Subcutaneous abdominal adipose tissue (tissue), 5 donors: ENCODE measurements around the gene BRDT.

Experiments
- H3K27ac ChIP-seq: one replicate; pipeline ENCODE4 v1.7.0; 2013; ENCODE audit warnings: low read depth, mild to moderate bottlenecking, inconsistent platforms, low read length, moderate library complexity
- H3K27me3 ChIP-seq, 5 donors: one replicate each; pipeline ENCODE4 v1.7.0; 2013; ENCODE audit warnings: low read length in 5 of 5, inconsistent platforms in 1 of 5; ENCODE audit not compliant: control insufficient read depth in 5 of 5, insufficient read depth in 4 of 5
- H3K36me3 ChIP-seq, 5 donors: one replicate each; pipeline ENCODE4 v1.7.0; 2013; ENCODE audit warnings: low read length in 5 of 5; ENCODE audit not compliant: control insufficient read depth in 5 of 5, insufficient read depth in 5 of 5
- H3K4me1 ChIP-seq, 5 donors: one replicate each; pipeline ENCODE4 v1.7.0; 2013; ENCODE audit warnings: low read length in 5 of 5, mild to moderate bottlenecking in 3 of 5, moderate library complexity in 1 of 5; ENCODE audit not compliant: control insufficient read depth in 5 of 5, insufficient read depth in 5 of 5
- H3K4me3 ChIP-seq, 5 donors: one replicate each; pipeline ENCODE4 v1.7.0; 2013; ENCODE audit warnings: low read length in 5 of 5, low read depth in 1 of 5
- H3K9ac ChIP-seq, 5 donors: one replicate each; pipeline ENCODE4 v1.7.0; 2013; ENCODE audit warnings: low read length in 5 of 5, mild to moderate bottlenecking in 4 of 5, moderate library complexity in 3 of 5
- H3K9me3 ChIP-seq, 5 donors: one replicate each; pipeline ENCODE4 v1.7.0; 2013; ENCODE audit warnings: low read length in 5 of 5; ENCODE audit not compliant: control insufficient read depth in 5 of 5
- donor health status: healthy.
- donor health status: healthy.
- donor health status: healthy.
- donor health status: healthy.
- donor health status: healthy.

The BRDT gene

GRCh38 chr1:92051948-92052347, 102.7 kb downstream of the BRDT start:
- Histone ChIP-seq H3K4me1 (no peaks in the 10 kb centered on the region), H3K9me3 (no peaks in the 10 kb centered on the region), H3K27me3 (no peaks in the 10 kb centered on the region), H3K36me3 (no peaks in the 10 kb centered on the region), H3K27ac (no peak overlapping the region), H3K9ac (no peak overlapping the region), H3K4me3 (no peak overlapping the region)
